Neural progenitor cell (in vitro differentiated cells): ENCODE measurements around the gene INTS11.

ENCODE experiments used
- EZH2 ChIP-seq: fragments of 200-600 bp; sonication (generic); IDR thresholded peaks from 2 replicates; pipeline ENCODE4 v1.6.1; 2017; ENCODE audit warnings: antibody characterized with exemption, mild to moderate bottlenecking, moderate library complexity
- EZH2phosphoT487 ChIP-seq: fragments of 200-600 bp; sonication (generic); IDR thresholded peaks from 2 replicates; pipeline ENCODE4 v1.6.1; 2017; ENCODE audit warnings: antibody characterized with exemption
- TF ChIP-seq, protein P1 (sequence below): fragments of 200-600 bp; sonication (generic); IDR thresholded peaks from 2 replicates; pipeline ENCODE4 v1.5.1; 2017; ENCODE audit warnings: antibody characterized with exemption, mild to moderate bottlenecking

DNA sequence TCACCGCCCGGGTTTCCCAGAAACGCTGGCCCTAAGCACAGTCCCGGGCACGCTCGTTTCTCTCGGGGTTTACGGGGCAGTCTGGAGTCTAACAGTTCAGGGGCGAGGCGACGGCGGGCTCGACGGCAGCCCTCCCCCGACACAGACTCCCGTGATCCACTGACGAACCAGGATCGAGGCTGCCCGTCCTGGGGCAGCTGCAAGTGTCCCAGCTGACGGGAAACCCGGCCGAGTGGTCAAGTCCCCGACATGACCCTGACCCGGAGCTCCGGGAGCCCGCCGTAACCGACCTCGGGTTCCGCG is 51.3 kb downstream of the INTS11 start:
- TF ChIP-seq EZH2phosphoT487 (no peak), EZH2 (no peak)
- TF ChIP-seq, protein P1, sequence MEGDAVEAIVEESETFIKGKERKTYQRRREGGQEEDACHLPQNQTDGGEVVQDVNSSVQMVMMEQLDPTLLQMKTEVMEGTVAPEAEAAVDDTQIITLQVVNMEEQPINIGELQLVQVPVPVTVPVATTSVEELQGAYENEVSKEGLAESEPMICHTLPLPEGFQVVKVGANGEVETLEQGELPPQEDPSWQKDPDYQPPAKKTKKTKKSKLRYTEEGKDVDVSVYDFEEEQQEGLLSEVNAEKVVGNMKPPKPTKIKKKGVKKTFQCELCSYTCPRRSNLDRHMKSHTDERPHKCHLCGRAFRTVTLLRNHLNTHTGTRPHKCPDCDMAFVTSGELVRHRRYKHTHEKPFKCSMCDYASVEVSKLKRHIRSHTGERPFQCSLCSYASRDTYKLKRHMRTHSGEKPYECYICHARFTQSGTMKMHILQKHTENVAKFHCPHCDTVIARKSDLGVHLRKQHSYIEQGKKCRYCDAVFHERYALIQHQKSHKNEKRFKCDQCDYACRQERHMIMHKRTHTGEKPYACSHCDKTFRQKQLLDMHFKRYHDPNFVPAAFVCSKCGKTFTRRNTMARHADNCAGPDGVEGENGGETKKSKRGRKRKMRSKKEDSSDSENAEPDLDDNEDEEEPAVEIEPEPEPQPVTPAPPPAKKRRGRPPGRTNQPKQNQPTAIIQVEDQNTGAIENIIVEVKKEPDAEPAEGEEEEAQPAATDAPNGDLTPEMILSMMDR, result no peak
